GM19351 (cell line): ENCODE measurements around the gene PAQR5.
A peak's percentile ranks its signal among the peaks of the same experiment; 100 is the strongest.
"Not testable (repeated sequence)": the region's sequence is repeated elsewhere in the genome, so short reads cannot be mapped to it uniquely, and the experiment has no call there.

Source experiments
- ATAC-seq: cut with Tn5 transposase; IDR thresholded peaks from one replicate; pipeline ENCODE4 v1.9.1; 2021; ENCODE audit warnings: mild to moderate bottlenecking, moderate library complexity; ENCODE audit not compliant: unreplicated experiment

The PAQR5 gene

DNA sequence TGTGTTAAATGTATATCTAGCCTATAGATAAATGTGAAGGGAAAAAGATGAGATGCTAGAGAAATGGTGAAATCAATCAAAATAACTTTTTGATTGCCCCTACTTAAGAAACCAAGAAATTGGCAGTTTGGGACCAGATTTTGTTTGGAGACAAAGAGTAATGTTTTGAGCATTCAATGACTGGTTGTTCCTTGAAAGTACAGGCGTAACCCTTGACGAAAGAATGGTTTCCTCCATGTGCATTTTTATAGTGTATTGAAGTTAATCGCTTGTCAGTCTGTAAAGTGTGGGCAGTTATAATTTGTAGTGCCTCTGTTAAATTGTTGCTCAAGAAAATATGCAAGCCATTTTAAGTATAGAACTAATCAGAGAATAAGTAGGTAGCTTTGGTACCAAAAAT, 116.7 kb downstream of the PAQR5 start:
- no peak for ATAC-seq

DNA sequence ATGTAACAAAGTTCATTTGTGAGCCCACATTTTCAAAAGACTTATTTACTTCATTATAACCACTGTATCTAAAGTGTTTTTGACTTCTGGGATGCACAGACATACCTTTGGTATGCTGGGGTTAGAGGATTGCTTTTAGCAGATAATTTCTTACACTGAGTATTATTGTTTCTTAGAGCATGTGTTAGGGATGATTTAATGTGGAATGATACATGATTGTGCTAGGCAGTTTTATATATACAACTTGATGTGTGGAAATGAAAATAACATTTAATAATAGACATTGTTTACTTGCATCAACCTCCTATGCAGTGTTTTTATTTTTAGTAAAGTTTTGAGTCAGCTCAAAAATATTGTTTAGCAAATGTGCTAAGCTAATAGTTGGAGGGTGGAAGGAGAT, 118.9 kb downstream of the PAQR5 start:
- no peak for ATAC-seq

DNA sequence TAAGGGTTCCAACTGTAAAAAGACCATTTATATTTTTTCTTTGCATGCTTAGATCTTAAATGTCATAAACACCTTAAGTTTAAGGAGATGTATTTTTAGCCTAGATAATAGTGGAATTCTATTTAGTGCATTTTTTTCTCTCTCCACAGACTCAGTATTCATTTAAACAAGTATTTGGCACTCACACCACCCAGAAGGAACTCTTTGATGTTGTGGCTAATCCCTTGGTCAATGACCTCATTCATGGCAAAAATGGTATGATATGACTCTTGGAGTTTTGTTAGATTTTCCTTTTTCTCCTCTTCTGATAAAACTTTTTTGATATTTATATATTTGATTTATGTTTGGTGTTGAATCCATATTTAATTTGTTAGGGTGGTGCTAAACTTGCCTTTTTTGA, 122.8 kb downstream of the PAQR5 start:
- no peak for ATAC-seq

DNA sequence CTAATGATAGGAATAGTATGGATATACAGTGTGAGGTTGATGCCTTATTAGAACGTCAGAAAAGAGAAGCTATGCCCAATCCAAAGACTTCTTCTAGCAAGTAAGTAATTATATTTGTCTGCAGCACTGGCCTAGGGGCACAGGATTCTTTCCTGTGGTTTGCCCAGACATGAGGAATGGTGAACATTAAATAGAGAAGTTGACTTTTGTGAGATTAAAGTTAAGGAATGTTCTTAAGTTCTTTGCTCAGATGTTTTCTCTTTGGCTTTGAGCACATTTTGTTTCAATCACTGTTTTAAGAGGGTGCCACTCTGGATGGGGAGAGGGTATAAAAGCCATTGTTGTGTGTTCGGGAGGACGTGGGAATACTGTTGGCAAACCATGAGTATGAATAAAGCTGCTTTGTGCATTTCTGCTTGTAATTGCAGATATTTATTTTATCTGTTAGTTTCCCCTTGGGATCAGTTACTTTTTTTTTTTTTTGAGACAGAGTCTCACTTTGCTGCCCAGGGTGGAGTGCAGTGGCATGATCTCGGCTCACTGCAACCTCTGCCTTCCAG, 123.7 kb downstream of the PAQR5 start:
- no peak for ATAC-seq

DNA sequence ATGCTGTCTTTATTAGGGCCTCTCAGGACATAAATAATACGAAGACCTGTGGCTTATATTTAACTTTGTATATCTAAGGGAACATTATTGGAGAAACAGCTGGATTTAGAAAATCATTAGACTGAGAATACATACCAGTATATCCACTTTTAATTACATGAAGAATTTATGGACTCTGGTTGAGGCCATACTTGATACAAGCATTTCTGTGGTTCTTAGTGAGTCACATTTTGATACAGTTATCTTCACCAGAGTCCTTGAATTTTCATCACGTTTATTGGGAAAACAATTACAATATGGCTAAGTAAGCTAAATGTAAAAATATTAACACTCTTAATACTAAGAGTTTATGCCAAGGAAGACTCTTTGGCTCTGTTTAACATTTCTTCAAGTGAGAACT, 125.3 kb downstream of the PAQR5 start:
- ATAC-seq: no peak

DNA sequence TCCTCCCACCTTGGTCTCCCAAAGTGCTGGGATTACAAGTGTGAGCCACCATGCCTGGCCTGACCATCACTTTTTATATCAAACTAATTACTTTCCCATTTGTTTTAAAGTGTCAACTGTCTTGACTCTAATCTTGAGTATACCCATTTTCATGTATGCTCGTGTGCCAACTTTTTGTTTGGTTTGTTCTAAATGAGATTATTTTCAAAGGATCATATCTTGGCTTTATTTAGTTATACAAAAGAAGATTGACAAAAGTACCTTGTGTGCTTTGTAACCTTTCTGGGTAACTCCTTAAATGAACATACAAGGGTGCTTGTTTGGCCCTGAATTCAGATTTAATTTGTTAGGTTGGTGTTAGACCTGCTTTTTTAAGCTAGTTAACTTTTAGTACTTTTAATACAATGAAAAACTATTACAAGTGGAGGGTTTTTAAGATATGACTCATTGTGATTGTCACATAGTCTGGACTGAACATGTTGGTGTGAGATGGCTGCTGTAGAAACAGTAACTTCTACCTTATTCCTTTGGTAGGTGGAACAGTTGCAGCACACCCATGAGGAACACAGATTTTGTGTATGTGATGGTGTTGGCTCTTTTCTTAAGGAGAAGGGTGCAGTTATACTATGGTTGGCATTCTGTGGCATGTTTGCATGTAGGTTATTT, 126.2 kb downstream of the PAQR5 start:
- ATAC-seq: no peak

DNA sequence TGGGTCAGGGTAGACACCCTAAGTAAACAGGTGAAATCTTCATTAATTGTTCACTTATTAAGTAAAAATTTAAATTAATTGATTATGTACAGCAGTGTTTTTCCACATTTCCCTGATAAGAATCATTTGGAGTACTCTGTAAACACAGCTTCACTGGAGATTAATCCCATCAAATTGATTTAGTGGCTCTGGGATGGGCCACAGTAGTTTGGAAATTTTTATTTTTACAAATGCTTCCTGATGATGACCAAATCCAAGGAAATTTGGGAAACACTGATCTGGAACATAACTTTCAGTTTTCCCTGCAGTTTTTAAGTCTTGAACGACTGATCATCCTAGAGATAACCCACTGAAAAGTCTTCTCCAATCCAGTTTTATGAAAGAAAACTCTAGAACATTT, 135.1 kb downstream of the PAQR5 start:
- no peak for ATAC-seq

DNA sequence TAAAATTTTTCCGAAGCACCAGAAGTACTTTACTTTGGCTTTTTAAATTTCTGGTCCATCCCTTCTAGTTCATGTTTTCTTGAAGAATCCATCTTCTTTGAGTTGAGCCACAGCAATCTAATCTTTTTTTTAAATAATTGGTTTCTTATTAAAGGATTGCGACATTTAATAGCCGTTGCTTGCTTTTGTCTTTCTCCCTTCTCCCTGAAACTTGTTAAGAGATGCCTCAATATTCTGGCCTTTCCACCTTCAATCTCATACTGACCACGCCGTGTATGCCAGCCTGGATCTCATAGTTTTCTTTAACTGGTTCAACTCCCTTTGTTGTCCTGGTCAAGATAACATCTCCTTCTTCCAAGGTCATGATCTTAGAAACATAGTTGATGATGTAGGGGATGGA, 135.5 kb downstream of the PAQR5 start:
- ATAC-seq: no peak

DNA sequence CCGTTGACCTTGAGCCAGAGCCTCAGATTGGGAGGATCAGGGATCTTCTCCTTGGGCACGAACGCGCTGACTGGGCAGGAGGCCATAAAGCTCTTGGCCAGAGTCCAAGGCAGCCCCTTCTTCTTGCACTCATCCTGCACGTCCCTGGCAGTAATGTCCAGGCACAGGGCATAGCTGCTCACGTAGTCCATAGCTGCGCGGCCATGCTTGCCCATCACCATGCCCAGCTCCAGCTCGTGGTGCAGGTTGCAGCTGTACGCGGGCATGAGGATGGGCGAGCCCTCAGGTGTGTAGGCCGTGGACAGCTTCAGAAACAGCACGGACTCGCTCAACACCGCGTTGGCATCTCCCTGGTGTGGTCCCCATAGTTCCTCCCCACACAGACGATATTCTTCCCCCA, 136.0 kb downstream of the PAQR5 start:
- ATAC-seq: no peak

DNA sequence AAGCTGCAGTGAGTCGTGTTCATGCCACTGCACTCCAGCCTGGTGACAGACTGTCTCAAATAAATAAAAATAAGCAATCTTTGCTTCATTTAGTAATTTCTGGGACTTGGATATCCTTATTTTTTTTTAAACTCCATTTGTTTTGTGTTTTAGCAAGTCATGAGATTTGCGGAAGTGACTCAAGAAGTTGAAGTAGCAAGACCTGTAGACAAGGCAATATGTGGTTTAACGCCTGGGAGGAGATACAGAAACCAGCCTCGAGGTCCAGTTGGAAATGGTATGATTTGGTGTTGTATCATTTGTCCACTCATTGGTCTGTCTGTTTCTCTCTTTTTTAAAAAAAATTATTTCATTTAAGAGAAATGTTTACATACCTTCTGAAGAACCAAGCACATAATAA, 137.3 kb downstream of the PAQR5 start:
- ATAC-seq: no peak

DNA sequence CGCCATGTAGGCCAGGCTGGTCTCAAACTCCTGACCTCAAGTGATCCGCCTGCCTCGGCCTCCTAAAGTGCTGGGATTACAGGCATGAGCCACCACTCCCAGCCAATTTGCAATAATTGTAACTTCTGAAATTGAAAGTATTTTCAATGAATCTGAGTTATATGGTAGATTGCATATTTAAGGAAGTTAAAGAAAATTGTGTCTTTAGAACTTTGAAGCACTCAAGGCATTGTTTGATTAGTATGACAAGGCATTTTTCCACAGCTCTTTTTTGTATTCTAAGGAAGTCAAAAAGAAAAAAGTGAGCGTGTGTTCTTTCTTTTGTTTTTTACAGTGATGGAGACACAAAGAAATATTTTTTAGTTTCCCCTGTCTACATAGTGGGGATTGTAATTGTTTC, 138.2 kb downstream of the PAQR5 start:
- no peak for ATAC-seq

DNA sequence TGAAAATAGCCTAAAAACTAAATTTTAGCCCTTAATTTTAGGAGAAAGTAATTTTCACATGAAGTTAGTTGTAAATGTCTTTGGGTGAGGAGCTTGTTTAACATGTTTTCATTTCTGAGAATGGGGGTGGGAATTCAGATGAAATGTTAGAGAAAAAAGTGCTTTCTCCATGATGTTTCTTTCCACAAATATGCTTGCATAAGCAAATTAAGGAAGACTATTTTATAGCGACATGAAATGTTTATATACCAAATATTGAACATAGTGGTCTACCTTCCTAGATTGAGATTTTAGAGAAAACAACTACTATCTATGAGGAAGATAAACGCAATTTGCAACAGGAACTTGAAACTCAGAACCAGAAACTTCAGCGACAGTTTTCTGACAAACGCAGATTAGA, 140.9 kb downstream of the PAQR5 start:
- no peak for ATAC-seq

DNA sequence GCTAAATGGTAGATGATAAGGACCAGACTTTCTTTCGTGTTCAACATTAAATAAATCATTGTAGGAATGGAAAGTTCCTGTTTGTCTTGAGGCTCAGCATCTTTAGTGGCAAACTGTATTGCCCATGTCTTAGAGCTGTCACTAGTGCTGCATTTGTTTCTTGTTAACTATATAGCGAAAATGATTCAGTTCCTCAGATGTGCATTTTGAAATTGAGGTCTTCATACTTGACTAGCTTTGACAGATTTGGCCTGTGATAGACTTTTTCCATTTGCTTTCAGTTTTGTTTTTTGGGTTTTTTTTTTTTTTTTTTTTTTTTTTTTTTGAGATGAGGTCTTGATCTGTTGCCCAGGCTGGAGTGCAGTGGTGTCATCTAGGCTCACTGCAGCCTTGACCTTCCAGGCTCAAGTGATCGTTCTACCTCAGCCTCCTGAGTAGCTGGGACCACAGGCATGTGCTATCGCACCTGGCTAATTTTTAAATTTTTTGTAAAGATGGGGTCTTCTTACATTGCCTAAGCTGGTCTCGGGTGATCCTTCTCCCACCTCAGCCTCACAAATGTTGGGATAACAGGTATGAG, 144.4 kb downstream of the PAQR5 start:
- peak; percentile 56 for ATAC-seq

DNA sequence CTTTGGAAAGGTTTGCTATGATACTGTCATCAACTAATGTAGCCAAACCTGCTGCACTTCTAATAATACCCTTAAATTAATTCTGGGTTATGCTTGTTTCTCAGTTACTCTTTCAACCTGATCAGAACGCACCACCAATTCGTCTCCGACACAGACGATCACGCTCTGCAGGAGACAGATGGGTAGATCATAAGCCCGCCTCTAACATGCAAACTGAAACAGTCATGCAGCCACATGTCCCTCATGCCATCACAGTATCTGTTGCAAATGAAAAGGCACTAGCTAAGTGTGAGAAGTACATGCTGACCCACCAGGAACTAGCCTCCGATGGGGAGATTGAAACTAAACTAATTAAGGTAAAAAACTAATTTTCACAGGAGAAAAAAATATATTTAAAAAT, 146.0 kb downstream of the PAQR5 start:
- ATAC-seq: no peak

DNA sequence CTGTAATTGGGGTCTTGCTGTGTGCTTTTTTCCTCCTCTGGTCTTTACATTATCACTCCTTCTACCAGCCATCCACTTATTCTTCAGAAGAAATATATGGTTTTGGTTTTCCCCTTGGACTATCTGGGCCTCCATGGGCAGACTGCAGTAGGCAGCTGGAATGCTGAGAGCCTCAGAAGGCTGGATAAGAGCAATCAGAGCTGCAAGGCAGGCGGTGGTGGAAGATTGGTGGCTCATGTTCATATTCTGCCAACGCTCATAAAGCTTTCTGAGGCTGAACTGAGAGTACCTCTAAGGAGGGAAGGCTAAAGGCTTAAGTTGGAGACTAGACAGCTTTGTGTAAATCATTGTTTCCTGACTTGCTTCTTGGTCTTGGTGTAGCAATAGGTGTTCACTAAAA, 148.2 kb downstream of the PAQR5 start:
- no peak for ATAC-seq

DNA sequence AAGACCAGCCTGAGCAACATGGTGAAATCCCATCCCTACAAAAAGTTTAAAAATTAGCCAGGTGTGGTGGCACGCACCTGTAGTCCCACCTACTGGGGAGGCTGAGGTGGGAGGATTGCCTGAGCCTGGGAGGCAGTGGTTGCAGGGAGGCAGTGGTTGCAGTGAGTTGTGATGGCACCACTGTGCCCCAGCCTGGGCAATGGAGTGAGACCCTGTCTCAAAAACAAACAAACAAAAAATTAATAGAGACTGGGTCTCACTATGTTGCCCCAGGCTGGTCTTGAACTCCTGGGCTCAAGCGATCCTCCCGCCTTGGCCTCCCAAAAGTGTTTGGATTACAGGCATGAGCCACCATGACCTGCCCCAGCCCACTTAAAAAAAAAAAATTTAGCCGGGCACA, 151.5 kb downstream of the PAQR5 start:
- not testable (repeated sequence) for ATAC-seq

DNA sequence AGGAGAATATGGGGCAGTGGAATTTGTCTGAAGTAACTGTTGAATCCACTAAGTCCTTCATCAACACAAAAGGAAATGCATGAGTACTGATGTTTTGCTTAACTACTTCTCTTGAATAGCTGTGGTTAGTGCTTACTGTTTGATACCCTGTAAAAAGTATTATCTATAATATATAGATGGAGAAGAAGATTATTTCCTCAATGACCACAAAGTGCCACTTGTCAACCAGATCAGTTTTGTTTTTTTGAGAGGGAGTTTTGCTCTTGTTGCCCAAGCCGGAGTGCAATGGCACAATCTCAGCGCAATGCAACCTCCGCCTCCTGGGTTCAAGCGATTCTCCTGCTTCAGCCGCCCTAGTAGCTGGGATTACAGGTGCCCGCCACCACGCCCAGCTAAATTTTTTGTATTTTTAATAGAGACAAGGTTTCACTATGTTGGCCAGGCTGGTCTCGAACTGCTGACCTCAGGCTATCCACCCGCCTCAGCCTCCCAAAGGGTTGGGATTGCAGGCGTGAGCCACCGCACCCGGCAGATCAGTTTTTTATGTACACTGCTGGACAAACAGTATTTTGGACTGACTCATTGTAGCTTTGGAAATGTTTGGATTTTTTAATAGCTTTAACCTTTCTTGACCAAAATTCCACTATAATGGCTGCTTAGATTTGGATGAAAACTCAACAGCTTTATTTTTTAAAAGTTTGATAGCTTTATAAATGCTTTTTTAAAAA, 152.4 kb downstream of the PAQR5 start:
- no peak for ATAC-seq

DNA sequence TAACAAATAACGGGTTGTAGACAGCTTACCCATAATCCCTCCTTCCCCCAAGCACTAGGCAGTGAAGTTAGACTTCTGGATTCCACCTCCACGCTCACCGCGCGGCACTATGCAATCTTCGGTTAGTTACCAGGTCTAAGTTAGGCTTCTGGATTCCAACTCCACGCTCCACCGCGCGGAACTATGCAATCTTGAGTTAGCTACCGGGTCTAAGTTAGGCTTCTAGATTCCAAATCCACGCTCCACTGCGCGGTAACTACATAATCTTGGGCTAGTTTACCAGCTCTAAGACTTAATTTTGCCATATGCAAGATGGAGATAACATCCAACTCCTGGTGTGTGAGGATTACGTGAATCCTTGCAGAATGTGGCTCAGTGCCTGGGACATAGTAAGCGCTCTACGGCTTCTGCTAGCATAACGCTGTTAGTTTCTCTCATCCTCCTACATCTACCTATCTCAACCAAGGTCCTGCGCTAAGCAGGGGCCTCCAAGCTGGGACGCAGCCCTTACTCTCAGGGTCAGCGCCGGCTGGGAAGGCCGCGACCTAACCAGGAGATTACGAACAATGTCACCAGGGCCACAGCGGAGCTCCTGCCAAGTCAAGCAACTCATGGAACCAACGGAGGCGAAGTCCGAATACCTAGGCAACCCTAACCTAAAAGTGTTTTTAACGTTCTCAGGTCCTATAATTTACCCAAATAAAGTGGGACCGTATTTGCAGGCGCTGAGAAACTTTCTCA, 153.4 kb downstream of the PAQR5 start:
- peak; percentile 37 for ATAC-seq

DNA sequence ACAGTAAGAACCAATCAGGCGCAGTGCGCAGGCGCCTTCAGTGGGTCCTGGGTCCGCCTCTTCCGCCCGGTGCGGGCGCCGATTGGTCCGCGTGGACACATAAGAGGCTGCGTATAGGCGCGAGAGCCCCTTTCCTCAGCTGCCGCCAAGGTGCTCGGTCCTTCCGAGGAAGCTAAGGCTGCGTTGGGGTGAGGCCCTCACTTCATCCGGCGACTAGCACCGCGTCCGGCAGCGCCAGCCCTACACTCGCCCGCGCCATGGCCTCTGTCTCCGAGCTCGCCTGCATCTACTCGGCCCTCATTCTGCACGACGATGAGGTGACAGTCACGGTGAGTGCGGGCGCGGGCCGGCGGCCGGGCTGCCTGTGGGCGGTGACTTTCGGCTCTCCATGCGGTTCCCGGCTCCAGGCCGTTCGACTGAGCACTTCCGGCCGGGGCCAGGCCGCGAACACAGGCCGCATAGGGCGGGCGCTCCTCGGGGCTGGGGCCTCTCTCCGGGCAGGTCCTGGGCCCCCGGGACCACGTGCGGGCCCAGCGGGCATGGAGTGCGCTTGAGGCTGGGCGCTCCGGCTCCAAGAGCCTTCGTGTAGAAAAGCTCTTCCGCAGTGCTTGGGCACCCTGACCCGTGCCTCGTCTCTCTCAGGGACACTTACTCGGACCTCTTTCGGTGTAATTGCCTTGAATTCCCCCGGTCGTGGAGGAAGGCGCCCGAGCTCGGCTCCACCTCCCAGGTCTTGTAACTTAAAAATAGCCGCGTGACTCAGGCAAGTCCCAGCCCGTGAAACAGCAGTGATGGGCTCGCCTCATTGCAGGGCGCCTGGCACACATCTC, 154.2 kb downstream of the PAQR5 start, which contains the start of gene RPLP1:
Gene RPLP1, plus strand, starts transcription at position 127 of the 830 bp plus-strand sequence. Its CDS starts 131 bp downstream, at position 258.
- ATAC-seq: peak; percentile 73

DNA sequence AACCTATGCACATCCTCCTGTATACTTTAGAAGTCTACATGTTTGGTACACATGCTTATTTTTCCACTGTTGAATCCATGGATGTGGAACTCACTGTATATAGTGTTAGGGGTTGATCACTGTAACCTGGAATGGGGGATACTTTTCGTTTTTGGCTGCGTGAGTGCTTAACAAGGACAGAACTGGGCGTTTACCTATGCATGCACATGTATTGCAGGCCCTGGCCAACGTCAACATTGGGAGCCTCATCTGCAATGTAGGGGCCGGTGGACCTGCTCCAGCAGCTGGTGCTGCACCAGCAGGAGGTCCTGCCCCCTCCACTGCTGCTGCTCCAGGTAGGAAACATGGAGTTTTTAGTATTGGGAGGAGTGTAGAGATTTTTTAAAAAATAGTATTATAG, 156.2 kb downstream of the PAQR5 start:
- no peak for ATAC-seq
